CD4-positive, alpha-beta T cell treated with Interleukin-2 at 100 ng/mL for 4 hours (primary cell): ENCODE data around the gene CNTD1.
"Not testable (repeated sequence)": the region's sequence is repeated elsewhere in the genome, so short reads cannot be mapped to it uniquely, and the experiment has no call there.

Source experiments
- DNase-seq: peaks from one replicate; pipeline ENCODE4 v3.0.0-alpha.2; 2020; ENCODE audit warnings: low spot score

CNTD1 gene

GRCh38 chr17:42846594-42847280, 48.1 kb downstream of the CNTD1 start:
- DNase-seq: no peak

- no peak for DNase-seq
Measured at GRCh38 chr17:42848093-42848492, 49.4 kb downstream of the CNTD1 start.

GRCh38 chr17:42849031-42849430, 50.4 kb downstream of the CNTD1 start:
- DNase-seq: no peak

DNA sequence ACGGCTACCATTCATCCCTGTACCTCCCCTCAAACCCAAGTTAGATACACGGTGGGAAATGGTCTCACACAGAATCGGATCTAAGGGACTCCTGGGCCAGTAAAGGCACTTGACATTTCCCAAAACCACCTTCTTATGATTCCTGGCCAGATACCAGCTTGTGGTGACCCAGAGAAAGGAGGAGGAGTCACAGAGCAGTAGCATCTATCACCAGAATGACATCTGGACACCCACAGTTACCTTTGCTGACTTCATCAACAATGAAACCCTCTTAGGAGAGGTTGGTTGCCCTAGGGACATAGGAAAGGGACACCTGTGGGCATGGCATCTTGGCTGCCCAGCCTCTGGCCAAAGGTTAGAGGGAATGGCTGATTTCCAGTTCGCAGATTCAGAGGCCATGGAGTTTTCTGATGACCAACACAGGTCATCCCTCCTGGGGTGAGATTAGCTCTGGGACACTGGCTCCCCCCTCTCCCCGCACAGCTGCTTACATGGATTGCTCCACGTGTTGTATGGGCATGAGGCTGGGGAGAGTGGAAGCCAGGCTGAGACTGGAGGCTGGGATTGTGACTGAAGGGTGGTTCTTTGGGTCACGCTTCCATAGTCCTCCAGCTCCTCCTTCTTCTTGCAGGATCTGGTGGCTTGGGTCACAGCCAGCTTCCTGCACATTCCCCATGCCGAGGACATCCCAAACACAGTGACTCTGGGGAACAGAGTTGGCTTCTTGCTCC, 51.0 kb downstream of the CNTD1 start:
- DNase-seq: no peak

DNA sequence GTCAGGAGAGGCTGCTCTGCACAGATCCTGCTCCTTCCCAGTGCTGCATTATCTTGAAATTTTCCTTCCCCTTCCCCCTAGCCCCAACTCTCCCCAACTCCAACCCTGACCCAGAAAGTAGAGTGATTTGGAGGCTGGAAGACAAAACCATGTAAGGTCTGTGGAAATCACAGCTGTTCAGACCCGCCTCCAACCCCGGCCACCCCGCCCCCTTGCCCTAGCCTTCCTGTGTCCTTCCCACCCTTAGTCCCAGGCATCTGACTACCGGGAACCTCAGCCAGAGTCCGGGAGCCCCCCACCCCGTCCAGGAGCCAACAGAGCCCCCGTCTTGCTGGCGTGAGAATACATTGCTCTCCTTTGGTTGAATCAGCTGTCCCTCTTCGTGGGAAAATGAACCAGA, 52.3 kb downstream of the CNTD1 start, which contains the start of gene AOC3:
AOC3 (plus strand) TSS at position 246 of the 400 bp plus-strand sequence; CDS start at position 391, 145 bp downstream.
- DNase-seq: no peak

DNA sequence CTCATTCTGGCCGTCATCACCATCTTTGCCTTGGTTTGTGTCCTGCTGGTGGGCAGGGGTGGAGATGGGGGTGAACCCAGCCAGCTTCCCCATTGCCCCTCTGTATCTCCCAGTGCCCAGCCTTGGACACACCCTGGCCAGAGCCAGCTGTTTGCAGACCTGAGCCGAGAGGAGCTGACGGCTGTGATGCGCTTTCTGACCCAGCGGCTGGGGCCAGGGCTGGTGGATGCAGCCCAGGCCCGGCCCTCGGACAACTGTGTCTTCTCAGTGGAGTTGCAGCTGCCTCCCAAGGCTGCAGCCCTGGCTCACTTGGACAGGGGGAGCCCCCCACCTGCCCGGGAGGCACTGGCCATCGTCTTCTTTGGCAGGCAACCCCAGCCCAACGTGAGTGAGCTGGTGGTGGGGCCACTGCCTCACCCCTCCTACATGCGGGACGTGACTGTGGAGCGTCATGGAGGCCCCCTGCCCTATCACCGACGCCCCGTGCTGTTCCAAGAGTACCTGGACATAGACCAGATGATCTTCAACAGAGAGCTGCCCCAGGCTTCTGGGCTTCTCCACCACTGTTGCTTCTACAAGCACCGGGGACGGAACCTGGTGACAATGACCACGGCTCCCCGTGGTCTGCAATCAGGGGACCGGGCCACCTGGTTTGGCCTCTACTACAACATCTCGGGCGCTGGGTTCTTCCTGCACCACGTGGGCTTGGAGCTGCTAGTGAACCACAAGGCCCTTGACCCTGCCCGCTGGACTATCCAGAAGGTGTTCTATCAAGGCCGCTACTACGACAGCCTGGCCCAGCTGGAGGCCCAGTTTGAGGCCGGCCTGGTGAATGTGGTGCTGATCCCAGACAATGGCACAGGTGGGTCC, 52.9 kb downstream of the CNTD1 start:
- DNase-seq: not testable (repeated sequence)

- no peak for DNase-seq
Measured at GRCh38 chr17:42852351-42852750, 53.7 kb downstream of the CNTD1 start.

DNA sequence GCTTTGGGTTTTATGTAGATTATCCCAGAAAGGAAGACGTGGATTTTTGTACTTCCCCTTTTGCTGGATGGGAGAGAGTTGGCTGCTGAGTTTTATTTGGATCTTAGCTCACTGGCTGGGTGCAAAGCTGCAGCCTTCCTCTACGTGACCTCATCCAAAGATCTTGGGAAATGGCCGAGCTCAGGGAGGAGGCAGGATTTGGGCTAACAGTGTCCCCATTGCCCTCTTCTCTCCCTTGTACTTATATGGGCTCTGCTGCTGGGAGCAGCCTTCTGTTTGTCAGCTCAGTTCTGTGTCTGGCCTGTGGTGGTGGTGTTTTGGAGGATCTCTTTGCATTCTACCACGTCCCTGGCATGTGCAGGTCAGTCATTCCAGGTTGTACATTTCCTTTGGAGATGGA, 54.3 kb downstream of the CNTD1 start:
- DNase-seq: no peak

GRCh38 chr17:42853597-42853967, 54.9 kb downstream of the CNTD1 start:
- no peak for DNase-seq

DNA sequence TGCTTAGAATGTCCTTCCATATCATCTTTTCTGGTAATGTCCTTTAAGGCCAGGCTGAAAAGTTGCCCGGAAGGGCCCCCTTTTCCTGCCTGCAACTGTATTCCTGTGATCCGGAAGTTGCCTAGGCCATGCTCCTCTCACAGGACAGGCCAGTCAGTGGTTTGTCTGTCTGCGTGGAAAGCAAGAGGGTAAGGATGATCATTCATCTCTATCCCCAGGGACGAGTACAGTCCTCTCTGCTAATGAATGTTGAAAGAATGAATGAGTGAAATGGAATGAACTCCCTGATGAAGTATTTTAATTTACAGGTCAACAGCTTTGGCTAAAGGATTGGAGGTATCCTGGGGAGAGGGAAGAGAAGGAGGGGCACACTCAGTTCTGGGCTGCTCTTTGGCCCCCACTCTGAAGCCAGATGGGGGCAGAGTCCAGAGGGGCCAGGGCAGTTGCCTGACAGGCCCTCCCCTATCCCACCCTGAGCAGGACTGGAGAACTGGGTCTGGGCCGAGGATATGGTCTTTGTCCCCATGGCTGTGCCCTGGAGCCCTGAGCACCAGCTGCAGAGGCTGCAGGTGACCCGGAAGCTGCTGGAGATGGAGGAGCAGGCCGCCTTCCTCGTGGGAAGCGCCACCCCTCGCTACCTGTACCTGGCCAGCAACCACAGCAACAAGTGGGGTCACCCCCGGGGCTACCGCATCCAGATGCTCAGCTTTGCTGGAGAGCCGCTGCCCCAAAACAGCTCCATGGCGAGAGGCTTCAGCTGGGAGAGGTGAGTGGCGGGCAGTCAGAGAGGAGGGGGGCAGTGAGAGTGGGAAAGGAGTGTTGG, 55.5 kb downstream of the CNTD1 start:
- DNase-seq: no peak

DNA sequence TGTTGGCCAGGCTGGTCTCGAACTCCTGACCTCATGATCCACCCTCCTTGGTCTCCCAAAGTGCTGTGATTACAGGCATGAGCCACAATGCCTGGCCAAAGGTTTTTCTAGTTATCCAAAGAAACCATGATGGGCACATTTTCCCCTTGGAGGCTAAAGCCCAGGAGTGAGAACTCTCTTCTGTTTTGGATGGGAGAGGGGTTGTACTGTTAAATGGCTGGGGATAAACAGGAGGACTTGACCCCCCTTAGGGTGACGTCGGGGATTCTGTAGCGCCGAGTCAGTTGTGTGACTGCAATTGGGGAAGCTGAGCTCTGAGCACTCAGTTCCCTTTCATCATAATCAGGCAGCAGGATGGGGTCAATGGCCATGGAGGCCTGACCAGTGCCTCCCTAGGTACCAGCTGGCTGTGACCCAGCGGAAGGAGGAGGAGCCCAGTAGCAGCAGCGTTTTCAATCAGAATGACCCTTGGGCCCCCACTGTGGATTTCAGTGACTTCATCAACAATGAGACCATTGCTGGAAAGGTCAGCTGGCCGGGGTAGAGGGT, 56.5 kb downstream of the CNTD1 start:
- DNase-seq: no peak

GRCh38 chr17:42856093-42856492, 57.4 kb downstream of the CNTD1 start:
- DNase-seq: not testable (repeated sequence)

DNA sequence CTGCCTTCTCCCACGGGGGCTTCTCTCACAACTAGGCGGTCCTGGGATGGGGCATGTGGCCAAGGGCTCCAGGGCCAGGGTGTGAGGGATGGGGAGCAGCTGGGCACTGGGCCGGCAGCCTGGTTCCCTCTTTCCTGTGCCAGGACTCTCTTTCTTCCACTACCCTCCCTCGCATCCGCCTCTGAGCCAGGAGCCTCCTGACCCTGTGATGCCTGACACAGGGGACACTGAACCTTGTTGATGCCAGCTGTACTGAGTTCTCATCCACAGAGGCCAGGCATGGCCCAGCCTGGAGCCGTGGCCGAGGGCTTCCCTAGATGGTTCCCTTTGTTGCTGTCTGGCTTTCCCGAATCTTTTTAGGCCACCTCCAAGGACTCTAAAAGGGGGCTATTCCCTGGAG, 57.9 kb downstream of the CNTD1 start:
- not testable (repeated sequence) for DNase-seq

- no peak for DNase-seq
Measured at GRCh38 chr17:42857389-42857788, 58.7 kb downstream of the CNTD1 start.
